SK-N-MC (cell line): ENCODE results near the gene IMP4.

ENCODE experiments used
- DNase-seq: peaks from one replicate; pipeline ENCODE4 v3.0.0-alpha.2; 2011; ENCODE audit warnings: low read depth, low spot score
- H3K27ac ChIP-seq: fragments of 200-600 bp; sonication (generic); 2 replicates; pipeline ENCODE4 v1.5.1; 2016; ENCODE audit warnings: mixed run types
- H3K36me3 ChIP-seq: fragments of 200-600 bp; sonication (generic); 2 replicates; pipeline ENCODE4 v1.6.1; 2017; ENCODE audit warnings: antibody characterized with exemption, low read length, mixed read lengths; ENCODE audit not compliant: insufficient read depth
- H3K4me3 ChIP-seq: fragments of 200-600 bp; sonication (generic); 2 replicates; pipeline ENCODE4 v1.5.1; 2016
- H3K9ac ChIP-seq: fragments of 200-600 bp; sonication (generic); 2 replicates; pipeline ENCODE4 v1.8.0; 2017; ENCODE audit warnings: mixed run types, mixed read lengths; ENCODE audit not compliant: insufficient read length
- H3K9me3 ChIP-seq: fragments of 200-600 bp; sonication (generic); 2 replicates; pipeline ENCODE4 v1.6.1; 2017; ENCODE audit warnings: low read depth, mild to moderate bottlenecking, antibody characterized with exemption, low read length, moderate library complexity, mixed read lengths
- EZH2 ChIP-seq: fragments of 200-600 bp; sonication (generic); IDR thresholded peaks from one replicate; pipeline ENCODE4 v1.6.1; 2017; ENCODE audit warnings: antibody characterized with exemption
- FOXP2 ChIP-seq: optimal IDR thresholded peaks from 2 replicates; pipeline ENCODE3; 2011; ENCODE audit warnings: mild to moderate bottlenecking, moderate library complexity; ENCODE audit not compliant: insufficient read depth; ENCODE audit errors: extremely low read length, control extremely low read depth
- POLR2AphosphoS5 ChIP-seq: IDR thresholded peaks from 2 replicates; pipeline ENCODE4 v1.6.1; 2012; ENCODE audit warnings: mild to moderate bottlenecking, low read depth, low read length, borderline replicate concordance

Gene IMP4

DNA sequence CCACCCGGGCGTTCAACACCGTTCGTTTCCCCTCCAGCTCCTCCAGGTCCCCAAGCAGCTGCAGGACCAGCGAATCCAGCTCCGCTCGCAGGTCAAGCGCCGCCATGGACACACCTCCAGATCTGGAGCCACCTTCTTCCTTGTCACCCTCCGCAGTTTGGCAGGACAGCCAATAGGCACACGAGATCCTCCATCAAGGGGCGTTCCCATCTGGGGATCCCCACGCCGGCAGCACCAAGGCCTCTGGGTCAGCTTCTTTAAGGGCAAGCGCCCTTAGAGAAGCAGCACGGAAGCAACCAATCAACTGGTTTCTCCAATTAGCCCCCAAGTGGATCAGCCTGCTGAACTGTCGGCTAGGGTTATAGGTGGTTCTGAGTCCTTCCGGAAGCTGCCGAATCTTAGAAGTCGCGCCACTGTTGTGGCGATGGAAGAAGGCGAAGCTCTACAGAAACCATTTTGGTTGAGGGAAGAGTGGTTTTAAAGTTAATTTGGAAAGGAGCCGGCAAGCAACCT, 621 bp upstream of the IMP4 start:
- Histone ChIP-seq H3K9ac (peak overlapping the region; percentile 82), H3K9me3 (no peaks in the 10 kb centered on the region), H3K36me3 (peaks cover 29% of the 10 kb centered on the region)

DNA sequence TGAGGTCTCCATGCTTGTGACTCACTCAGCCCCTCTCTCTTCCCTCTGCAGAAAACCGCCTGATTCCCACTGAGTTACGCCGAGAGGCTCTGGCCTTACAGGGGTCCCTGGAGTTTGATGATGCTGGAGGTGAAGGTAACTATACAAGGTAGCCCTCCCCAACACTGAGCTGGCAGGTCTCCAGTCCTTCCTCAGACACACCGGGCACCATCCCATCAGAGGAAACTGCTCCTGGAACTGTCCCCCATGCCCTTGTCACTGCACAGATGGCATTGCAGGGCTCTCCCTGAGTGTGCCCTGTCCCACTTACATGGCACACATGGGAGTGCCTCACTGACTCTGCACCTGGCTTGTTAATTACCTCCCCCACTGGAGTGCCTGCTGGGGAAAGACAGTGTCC, 1.9 kb downstream of the IMP4 start:
- no peak overlapping the region for H3K27ac ChIP-seq
- H3K9ac ChIP-seq, result no peak overlapping the region
- no peak for DNase-seq
- H3K36me3 ChIP-seq, result peaks cover 44% of the 10 kb centered on the region
- TF ChIP-seq POLR2AphosphoS5 (no peak), EZH2 (no peak), FOXP2 (no peak)
- no peak overlapping the region for H3K4me3 ChIP-seq
- no peaks in the 10 kb centered on the region for H3K9me3 ChIP-seq

More for the DNA sequence above, 621 bp upstream of the IMP4 start:
- H3K27ac ChIP-seq, result peak overlapping the region; percentile 79; the same call in 1 of the 2 replicates
- TF ChIP-seq POLR2AphosphoS5, result peak; percentile 63
- no peak for TF ChIP-seq FOXP2
- TF ChIP-seq EZH2, result no peak
- H3K4me3 ChIP-seq, result peak overlapping the region; percentile 94
- DNase-seq, result peak; percentile 45

DNA sequence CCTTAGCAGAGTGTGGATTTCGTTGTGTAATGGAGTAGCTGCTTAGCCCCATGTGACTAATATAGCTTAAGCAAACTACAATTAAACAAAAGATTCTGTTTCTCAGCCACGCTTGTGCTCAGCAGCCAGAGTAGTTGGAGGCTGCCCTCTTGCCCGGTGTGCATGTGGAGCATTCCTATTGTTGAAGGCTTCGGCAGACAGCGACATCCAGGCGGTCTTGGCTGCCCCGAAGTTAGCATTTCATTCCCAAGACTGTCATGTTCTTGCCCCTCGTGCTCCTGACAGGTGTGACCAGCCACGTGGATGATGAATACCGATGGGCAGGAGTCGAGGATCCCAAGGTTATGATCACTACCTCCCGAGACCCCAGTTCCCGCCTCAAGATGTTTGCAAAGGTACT, 2.4 kb downstream of the IMP4 start:
- Histone ChIP-seq H3K27ac (no peak overlapping the region), H3K9ac (no peak overlapping the region), H3K9me3 (no peaks in the 10 kb centered on the region), H3K36me3 (peaks cover 44% of the 10 kb centered on the region), H3K4me3 (no peak overlapping the region)
- DNase-seq, result no peak
- TF ChIP-seq FOXP2 (no peak), POLR2AphosphoS5 (no peak)

- H3K9me3 ChIP-seq, result no peaks in the 10 kb centered on the region
- no peak overlapping the region for H3K4me3 ChIP-seq
- no peak for TF ChIP-seq POLR2AphosphoS5
- no peak for TF ChIP-seq EZH2
- TF ChIP-seq FOXP2, result no peak
- no peak for DNase-seq
- peaks cover 44% of the 10 kb centered on the region for H3K36me3 ChIP-seq
- no peak overlapping the region for H3K9ac ChIP-seq
- no peak overlapping the region for H3K27ac ChIP-seq
Measured at GRCh38 chr2:130345611-130346010, 2.9 kb downstream of the IMP4 start.

DNA sequence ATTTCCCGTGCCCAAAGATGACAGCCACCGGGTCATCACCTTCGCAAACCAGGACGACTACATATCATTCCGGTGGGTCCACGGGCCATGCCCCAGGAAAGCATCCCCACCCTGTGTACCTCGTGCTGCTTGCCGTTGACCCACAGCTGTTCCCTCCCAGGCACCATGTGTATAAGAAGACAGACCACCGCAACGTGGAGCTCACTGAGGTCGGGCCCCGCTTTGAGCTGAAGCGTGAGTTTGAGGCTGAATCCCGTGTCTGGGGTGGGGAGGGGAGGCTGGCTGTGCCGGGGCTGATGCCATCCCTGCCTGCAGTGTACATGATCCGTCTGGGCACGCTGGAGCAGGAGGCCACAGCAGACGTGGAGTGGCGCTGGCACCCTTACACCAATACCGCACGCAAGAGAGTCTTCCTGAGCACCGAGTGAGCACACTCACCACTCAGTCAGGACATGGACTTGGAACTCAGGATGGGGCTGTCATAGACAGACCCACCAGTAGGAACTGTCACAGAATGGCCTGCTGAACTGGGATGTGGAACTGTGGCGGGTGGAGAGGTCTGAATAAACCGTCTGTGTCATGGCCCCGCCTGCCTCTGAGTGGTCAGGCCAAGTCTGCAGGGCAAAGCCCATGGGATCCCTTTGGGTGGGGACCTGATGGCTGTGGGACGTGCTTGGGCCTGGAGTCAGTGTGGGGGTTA, 3.5 kb downstream of the IMP4 start:
- no peak overlapping the region for H3K9ac ChIP-seq
- peaks cover 44% of the 10 kb centered on the region for H3K36me3 ChIP-seq
- no peak overlapping the region for H3K27ac ChIP-seq
- no peaks in the 10 kb centered on the region for H3K9me3 ChIP-seq
- H3K4me3 ChIP-seq, result no peak overlapping the region
- no peak for DNase-seq
- no peak for TF ChIP-seq POLR2AphosphoS5
- no peak for TF ChIP-seq FOXP2
- TF ChIP-seq EZH2, result no peak

GRCh38 chr2:130346741-130347066, 4.0 kb downstream of the IMP4 start:
- peaks cover 44% of the 10 kb centered on the region for H3K36me3 ChIP-seq
- TF ChIP-seq POLR2AphosphoS5 (no peak), EZH2 (no peak), FOXP2 (no peak)
- DNase-seq, result no peak
- H3K9ac ChIP-seq, result no peak overlapping the region
- H3K27ac ChIP-seq, result no peak overlapping the region
- H3K4me3 ChIP-seq, result no peak overlapping the region
- H3K9me3 ChIP-seq, result no peaks in the 10 kb centered on the region

- peaks cover 44% of the 10 kb centered on the region for H3K36me3 ChIP-seq
- H3K4me3 ChIP-seq, result no peak overlapping the region
- H3K27ac ChIP-seq, result no peak overlapping the region
- no peak for DNase-seq
- H3K9me3 ChIP-seq, result no peaks in the 10 kb centered on the region
- H3K9ac ChIP-seq, result no peak overlapping the region
- TF ChIP-seq POLR2AphosphoS5 (no peak), FOXP2 (no peak), EZH2 (no peak)
Measured at GRCh38 chr2:130347220-130347925, 4.7 kb downstream of the IMP4 start.

- no peak overlapping the region for H3K4me3 ChIP-seq
- no peak overlapping the region for H3K27ac ChIP-seq
- TF ChIP-seq FOXP2, result no peak
- TF ChIP-seq EZH2, result no peak
- no peak for TF ChIP-seq POLR2AphosphoS5
- DNase-seq, result no peak
- peaks cover 44% of the 10 kb centered on the region for H3K36me3 ChIP-seq
- no peaks in the 10 kb centered on the region for H3K9me3 ChIP-seq
- H3K9ac ChIP-seq, result no peak overlapping the region
Measured at GRCh38 chr2:130349174-130349573, 6.5 kb downstream of the IMP4 start.
